Heart left ventricle (tissue), 16 donors: ENCODE data around the gene LAMB3. TPM values are rescaled to one million over a fixed set of nuclear protein-coding genes. Genes with fewer than 3 reads are reported as not detected.

Experiments used
- ATAC-seq, 4 donors: fragments of 200-7000 bp; cut with Tn5 transposase; one replicate each; pipeline ENCODE4 v1.9.1; 2020 to 2022; ENCODE audit warnings: moderate library complexity in 4 of 4, mild to moderate bottlenecking in 3 of 4, moderate number of reproducible peaks in 1 of 4
- DNase-seq, 5 donors: peaks; one replicate each; pipeline ENCODE4 v3.0.0-alpha.2; 2020
- H3K27ac ChIP-seq, 12 donors: fragments of 200-600 bp; sonication (generic) in 4 of 12; one replicate each; pipeline versions ENCODE4 v1.5.0 to v1.8.0; 2016 to 2022; ENCODE audit warnings: mild to moderate bottlenecking in 2 of 12
- H3K27me3 ChIP-seq, 9 donors: fragments of 200-600 bp; sonication (generic) in 2 of 9; one replicate each; pipeline versions ENCODE4 v1.5.1 to v1.8.0; 2016 to 2022; ENCODE audit warnings: mild to moderate bottlenecking in 3 of 9
- H3K36me3 ChIP-seq, 9 donors: fragments of 200-600 bp; sonication (generic) in 2 of 9; one replicate each; pipeline versions ENCODE4 v1.5.0 to v1.8.0; 2018 to 2022; ENCODE audit warnings: mild to moderate bottlenecking in 2 of 9
- H3K4me1 ChIP-seq, 12 donors: fragments of 200-600 bp; sonication (generic) in 4 of 12; one replicate each; pipeline versions ENCODE4 v1.5.0 to v1.8.0; 2016 to 2022; ENCODE audit warnings: mild to moderate bottlenecking in 3 of 12
- H3K4me3 ChIP-seq, 12 donors: fragments of 200-600 bp; sonication (generic) in 4 of 12; one replicate each; pipeline versions ENCODE4 v1.5.0 to v1.8.0; 2017 to 2022; ENCODE audit warnings: mild to moderate bottlenecking in 9 of 12, moderate library complexity in 4 of 12
- H3K9me3 ChIP-seq, 12 donors: fragments of 200-600 bp; sonication (generic) in 4 of 12; one replicate each; pipeline versions ENCODE4 v1.5.0 to v1.8.0; 2016 to 2022; ENCODE audit warnings: mild to moderate bottlenecking in 1 of 12
- POLR2A ChIP-seq, 2 donors: fragments of 450-650 bp; IDR thresholded peaks; one replicate each; pipeline ENCODE4 v1.6.1; 2017; ENCODE audit warnings: antibody characterized with exemption in 2 of 2, mild to moderate bottlenecking in 2 of 2, moderate library complexity in 2 of 2
- WGBS, 4 donors: extraction: QIAGEN DNeasy Blood & Tissue Kit in 2 of 4; methylation state at CpG; one replicate each; pipeline versions ENCODE4 v1.1.5 to v1.1.7; 2013 to 2018; 5-methylcytosine and 5-hydroxymethylcytosine counted together
- intact Hi-C, 10 donors: fragments of 100-400 bp; cut with DNase I; formaldehyde crosslinking; loops; one replicate each; pipeline versions ENCODE4 v1.11.1 to v1.14.2; 2022
- polyA plus RNA-seq, 2 donors: library from polyadenylated mRNA; stranded (reverse); fragments of 200-250 nt; gene quantifications; one replicate each; pipeline ENCODE4 v1.2.3, GENCODE V29; 2013
- total RNA-seq, 9 donors: library from RNA; depleted of rRNA in 2 of 9; stranded (reverse); fragments of >200 nt in 2 of 9; fragmentation: NEBNext Ultra II Directional in 3 of 9; extraction: Animal tissue kit (Norgen Biotek cat#: 25700) in 3 of 9; gene quantifications; one replicate each; pipeline versions ENCODE4 v1.1.0 to v1.2.4, GENCODE V29; 2016 to 2023
- TF ChIP-seq, protein P1 (sequence below), 12 donors: fragments of 200-600 bp; sonication (generic) in 4 of 12; IDR thresholded peaks; one replicate each; pipeline versions ENCODE4 v1.5.0 to v1.8.0; 2018 to 2022; ENCODE audit warnings: antibody characterized with exemption in 12 of 12, mild to moderate bottlenecking in 5 of 12
- donor health status: ischemic (EF 13 %, LVEDD 7.1; RV severe dilation, severe dysfunction).
- donor health status: healthy with polysubstance abuse.
- donor health status: DM: no; HTN: yes; CAD: no.
- donor health status: DM: no; HTN: no; CAD: no.
- donor health status: ischemic (EF 25% LVEDD 6.9; RV normal size, moderate dysfunction).
- donor health status: ischemic (EF 25% LVEDD 5.7; RV mildly dilated, moderate dysfunction).
- donor health status: healthy.
- donor health status: DM: yes; HTN: yes; CAD: no.
- donor health status: ischemic (EF 35%, LVEDD 5.7; RV mildly dilated, moderate dysfunction).
- donor health status: nonischemic (EF 11% LVEDD 7.7; RV severe dilation, severe dysfunction).
- donor health status: DM: yes; HTN: yes; CAD: no.
- donor health status: PGD.
- donor health status: ischemic (EF 29% LVEDD 5.4; RV normal size, mild dysfunction).
- donor health status: nonischemic (EF 23%, LVEDD 6.1; RV moderate dilation, normal function).

The LAMB3 gene
- total and polyA plus RNA-seq, 11 donors = 0.83 to 7.4 (median 3.6) TPM

DNA sequence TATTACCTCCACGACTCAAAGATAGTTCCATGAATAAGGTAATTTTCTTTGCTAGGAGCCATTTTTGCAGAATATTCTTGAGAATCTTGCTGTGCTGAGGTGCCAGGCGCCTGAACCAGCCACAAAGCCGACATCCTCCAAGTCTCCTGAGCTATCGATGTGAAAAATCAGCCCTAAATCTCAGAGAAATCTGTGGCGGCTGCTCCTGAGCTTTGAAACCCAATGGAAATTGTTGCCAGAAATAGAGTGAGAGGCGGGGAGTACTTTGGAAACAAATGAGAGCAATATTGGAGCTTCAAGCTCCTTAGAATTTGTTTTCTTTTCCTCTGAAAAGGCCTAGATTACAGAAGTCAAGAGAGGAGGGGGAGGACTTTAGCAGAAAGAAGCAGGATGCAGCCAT lies 62.4 kb downstream of the LAMB3 start:
- 83 to 92% (median 87%) methylated on average over 6 of the region's 6 CpGs for WGBS, 4 donors
- TF ChIP-seq, protein P1, sequence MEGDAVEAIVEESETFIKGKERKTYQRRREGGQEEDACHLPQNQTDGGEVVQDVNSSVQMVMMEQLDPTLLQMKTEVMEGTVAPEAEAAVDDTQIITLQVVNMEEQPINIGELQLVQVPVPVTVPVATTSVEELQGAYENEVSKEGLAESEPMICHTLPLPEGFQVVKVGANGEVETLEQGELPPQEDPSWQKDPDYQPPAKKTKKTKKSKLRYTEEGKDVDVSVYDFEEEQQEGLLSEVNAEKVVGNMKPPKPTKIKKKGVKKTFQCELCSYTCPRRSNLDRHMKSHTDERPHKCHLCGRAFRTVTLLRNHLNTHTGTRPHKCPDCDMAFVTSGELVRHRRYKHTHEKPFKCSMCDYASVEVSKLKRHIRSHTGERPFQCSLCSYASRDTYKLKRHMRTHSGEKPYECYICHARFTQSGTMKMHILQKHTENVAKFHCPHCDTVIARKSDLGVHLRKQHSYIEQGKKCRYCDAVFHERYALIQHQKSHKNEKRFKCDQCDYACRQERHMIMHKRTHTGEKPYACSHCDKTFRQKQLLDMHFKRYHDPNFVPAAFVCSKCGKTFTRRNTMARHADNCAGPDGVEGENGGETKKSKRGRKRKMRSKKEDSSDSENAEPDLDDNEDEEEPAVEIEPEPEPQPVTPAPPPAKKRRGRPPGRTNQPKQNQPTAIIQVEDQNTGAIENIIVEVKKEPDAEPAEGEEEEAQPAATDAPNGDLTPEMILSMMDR (IDR thresholded peaks at IDR 0.05) = no peak
- TF ChIP-seq POLR2A (IDR thresholded peaks at IDR 0.05) = no peak
- peaks cover 0 to 16% (median 8%) of the 10 kb centered on the region in 12 donors for H3K4me1 ChIP-seq
- H3K4me3 ChIP-seq = no peak overlapping the region
- ATAC-seq (no peak), DNase-seq (no peak)
- intact Hi-C loops = loop anchor here in 5 of 10 donors (5.0 kb wide), 2 partner anchors 32 to 37 kb away; no protein-coding TSS in a partner anchor
- no peak overlapping the region for H3K27ac ChIP-seq
- H3K9me3 ChIP-seq = no peaks in the 10 kb centered on the region
- H3K36me3 ChIP-seq = no peaks in the 10 kb centered on the region
- peaks cover 0 to 17% (median 0%) of the 10 kb centered on the region in 9 donors for H3K27me3 ChIP-seq

DNA sequence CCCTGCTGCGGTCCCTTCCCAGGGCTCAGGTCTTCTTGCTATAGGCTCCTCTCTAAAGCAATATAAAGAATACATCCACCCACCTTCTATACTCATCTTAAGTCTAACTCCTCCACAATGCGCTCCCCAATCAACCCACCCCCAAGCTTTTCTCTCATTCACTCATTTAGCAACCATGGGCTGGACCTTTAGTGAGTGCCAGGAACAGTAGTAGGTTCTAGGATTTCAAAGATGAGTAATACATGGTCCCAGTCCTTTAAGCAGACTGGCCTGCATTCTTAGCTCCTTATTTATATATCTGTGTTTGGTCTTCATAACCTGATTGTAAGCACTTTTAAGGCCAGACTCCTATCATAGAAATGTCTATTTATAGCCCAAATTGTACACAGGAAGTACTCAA lies 62.8 kb downstream of the LAMB3 start:
- Histone ChIP-seq H3K4me1 (peaks cover 0 to 16% (median 8%) of the 10 kb centered on the region in 12 donors), H3K9me3 (no peaks in the 10 kb centered on the region), H3K4me3 (no peak overlapping the region), H3K36me3 (no peaks in the 10 kb centered on the region), H3K27me3 (peaks cover 0 to 21% (median 0%) of the 10 kb centered on the region in 9 donors), H3K27ac (no peak overlapping the region)
- 96 to 100% (median 98%) methylated on average over 2 of the region's 2 CpGs for WGBS, 4 donors
- DNase-seq = no peak
- intact Hi-C loops = loop anchor here in 1 of 10 donors (5.0 kb wide), 1 partner anchor 33 kb away; no protein-coding TSS in a partner anchor
- TF ChIP-seq, protein P1 (IDR thresholded peaks at IDR 0.05) = no peak
- no peak for TF ChIP-seq POLR2A (IDR thresholded peaks at IDR 0.05)
- no peak for ATAC-seq

DNA sequence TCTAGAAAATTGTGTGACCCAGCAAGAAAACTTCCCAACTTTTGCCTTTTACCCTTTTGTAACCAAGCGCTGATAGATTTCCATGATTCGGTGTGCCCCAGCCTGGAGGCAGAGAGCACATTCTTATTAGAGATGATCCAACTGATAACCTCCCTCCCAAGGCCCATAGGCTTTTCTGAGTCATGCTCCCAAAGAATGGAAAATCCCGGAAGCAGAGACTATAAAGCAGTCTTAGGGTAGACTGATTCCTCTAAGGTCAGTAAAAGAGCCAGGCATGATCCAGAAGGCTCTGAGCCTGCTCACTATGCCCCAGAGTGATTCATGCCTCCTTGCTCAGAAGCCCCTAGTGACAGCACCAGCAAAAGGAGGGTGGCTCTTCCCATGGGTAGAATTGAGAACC lies 64.4 kb downstream of the LAMB3 start:
- ATAC-seq (no peak), DNase-seq (no peak)
- intact Hi-C loops = loop anchor here in 1 of 10 donors (5.0 kb wide), 1 partner anchor 35 kb away; no protein-coding TSS in a partner anchor
- no peaks in the 10 kb centered on the region for H3K36me3 ChIP-seq
- 90 to 96% (median 92%) methylated on average over 3 of the region's 3 CpGs for WGBS, 4 donors
- TF ChIP-seq, protein P1 (IDR thresholded peaks at IDR 0.05) = no peak
- TF ChIP-seq POLR2A (IDR thresholded peaks at IDR 0.05) = no peak
- peaks cover 0 to 16% (median 8%) of the 10 kb centered on the region in 12 donors for H3K4me1 ChIP-seq
- H3K27me3 ChIP-seq = peaks cover 0 to 36% (median 5%) of the 10 kb centered on the region in 9 donors
- no peaks in the 10 kb centered on the region for H3K9me3 ChIP-seq
- no peak overlapping the region for H3K27ac ChIP-seq
- H3K4me3 ChIP-seq = no peak overlapping the region

DNA sequence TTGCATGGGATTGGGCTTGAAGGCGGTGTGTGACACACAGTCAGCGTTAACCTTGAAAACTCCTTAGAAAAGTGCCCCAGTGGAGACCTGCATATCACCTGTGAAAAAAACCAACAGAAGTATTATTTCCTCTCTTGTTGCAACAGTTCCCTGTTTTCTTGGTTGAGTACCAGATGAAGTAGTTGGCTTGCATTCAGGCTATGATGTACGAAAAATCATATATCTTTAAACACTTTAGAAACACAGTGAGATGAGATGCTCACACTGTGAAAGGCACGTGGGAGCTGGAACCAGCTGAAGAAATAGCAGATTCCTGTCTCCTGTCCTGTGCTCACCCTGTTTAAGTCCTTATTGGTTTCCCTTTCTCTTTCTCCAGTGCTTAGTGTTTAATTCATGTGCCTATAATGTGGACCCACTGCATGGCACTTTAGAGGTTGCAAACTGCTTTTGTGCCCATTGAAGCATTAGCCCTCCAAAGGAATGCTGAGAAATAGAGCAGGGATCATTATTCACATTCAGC lies 65.9 kb downstream of the LAMB3 start:
- Histone ChIP-seq H3K4me3 (no peak overlapping the region), H3K4me1 (peaks cover 0 to 16% (median 8%) of the 10 kb centered on the region in 12 donors), H3K9me3 (no peaks in the 10 kb centered on the region), H3K36me3 (no peaks in the 10 kb centered on the region), H3K27ac (no peak overlapping the region), H3K27me3 (peaks cover 0 to 45% (median 9%) of the 10 kb centered on the region in 9 donors)
- DNase-seq = no peak
- TF ChIP-seq, protein P1 (IDR thresholded peaks at IDR 0.05) = no peak
- TF ChIP-seq POLR2A (IDR thresholded peaks at IDR 0.05) = no peak
- intact Hi-C loops = loop anchor here in 1 of 10 donors (5.0 kb wide), 1 partner anchor 36 kb away; no protein-coding TSS in a partner anchor
- 72 to 78% (median 74%) methylated on average over 4 of the region's 4 CpGs for WGBS, 4 donors
- ATAC-seq = no peak
